ENCODE results near the gene RMND5A.

- no peak for TF ChIP-seq FOXA1 (IDR thresholded peaks at IDR 0.05)
- no peak for TF ChIP-seq TARDBP (IDR thresholded peaks at IDR 0.05)
- no peak for TF ChIP-seq L3MBTL2 (conservative IDR thresholded peaks at IDR 0.05)
- TF ChIP-seq SUZ12 (IDR thresholded peaks at IDR 0.05) = no peak
- no peak for TF ChIP-seq NFRKB (IDR thresholded peaks at IDR 0.05)
- no peak for TF ChIP-seq ZNF384 (IDR thresholded peaks at IDR 0.05)
- TF ChIP-seq ARNT (IDR thresholded peaks at IDR 0.05) = no peak
- no peak for TF ChIP-seq HDGF (IDR thresholded peaks at IDR 0.05; ENCODE audit: borderline replicate concordance)
Observed at GRCh38 chr2:86706220-86706619, 13.9 kb upstream of the RMND5A start.

Data from HEK293T (cell line).